PC-9 (cell line): ENCODE results near the gene NMB.

Experiments
- EZH2 ChIP-seq: fragments of 200-600 bp; sonication (generic); IDR thresholded peaks from 2 replicates; pipeline ENCODE4 v1.8.0; 2017; ENCODE audit warnings: antibody characterized with exemption, low read depth
- TF ChIP-seq, protein P1 (sequence below): fragments of 200-600 bp; sonication (generic); conservative IDR thresholded peaks from 2 replicates; pipeline ENCODE4 v1.6.1; 2017; ENCODE audit warnings: mixed run types, antibody characterized with exemption, mild to moderate bottlenecking, moderate library complexity

GRCh38 chr15:84658788-84659411 is 901 bp upstream of the NMB start:
- TF ChIP-seq, protein P1, sequence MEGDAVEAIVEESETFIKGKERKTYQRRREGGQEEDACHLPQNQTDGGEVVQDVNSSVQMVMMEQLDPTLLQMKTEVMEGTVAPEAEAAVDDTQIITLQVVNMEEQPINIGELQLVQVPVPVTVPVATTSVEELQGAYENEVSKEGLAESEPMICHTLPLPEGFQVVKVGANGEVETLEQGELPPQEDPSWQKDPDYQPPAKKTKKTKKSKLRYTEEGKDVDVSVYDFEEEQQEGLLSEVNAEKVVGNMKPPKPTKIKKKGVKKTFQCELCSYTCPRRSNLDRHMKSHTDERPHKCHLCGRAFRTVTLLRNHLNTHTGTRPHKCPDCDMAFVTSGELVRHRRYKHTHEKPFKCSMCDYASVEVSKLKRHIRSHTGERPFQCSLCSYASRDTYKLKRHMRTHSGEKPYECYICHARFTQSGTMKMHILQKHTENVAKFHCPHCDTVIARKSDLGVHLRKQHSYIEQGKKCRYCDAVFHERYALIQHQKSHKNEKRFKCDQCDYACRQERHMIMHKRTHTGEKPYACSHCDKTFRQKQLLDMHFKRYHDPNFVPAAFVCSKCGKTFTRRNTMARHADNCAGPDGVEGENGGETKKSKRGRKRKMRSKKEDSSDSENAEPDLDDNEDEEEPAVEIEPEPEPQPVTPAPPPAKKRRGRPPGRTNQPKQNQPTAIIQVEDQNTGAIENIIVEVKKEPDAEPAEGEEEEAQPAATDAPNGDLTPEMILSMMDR = no peak
- TF ChIP-seq EZH2 = no peak
